ENCODE data around the gene RUFY3.

- TF ChIP-seq ZNF785 (tag by site-specific recombination; IDR thresholded peaks at IDR 0.05) = no peak
- TF ChIP-seq YY1 (tag by site-specific recombination; IDR thresholded peaks at IDR 0.05) = no peak
- no peak for TF ChIP-seq ZNF791 (tag by site-specific recombination; IDR thresholded peaks at IDR 0.05)
- TF ChIP-seq CTCF (tag by site-specific recombination; IDR thresholded peaks at IDR 0.05) = no peak
- TF ChIP-seq REST (tag by site-specific recombination; IDR thresholded peaks at IDR 0.05) = no peak
- TF ChIP-seq ZBTB44 (tag by site-specific recombination; IDR thresholded peaks at IDR 0.05) = no peak
- TF ChIP-seq ZNF26 (tag by site-specific recombination; IDR thresholded peaks at IDR 0.05) = no peak
- TF ChIP-seq ATF2 (tag by site-specific recombination; IDR thresholded peaks at IDR 0.05; ENCODE audit: low read depth) = no peak
- TF ChIP-seq ZBTB48 (tag by site-specific recombination; IDR thresholded peaks at IDR 0.05) = no peak
- no peak for TF ChIP-seq ZNF335 (tag by site-specific recombination; conservative IDR thresholded peaks at IDR 0.05)
- no peak for TF ChIP-seq MZF1 (tag by site-specific recombination; IDR thresholded peaks at IDR 0.05; ENCODE audit: borderline replicate concordance)
- TF ChIP-seq ZNF747 (tag by site-specific recombination; IDR thresholded peaks at IDR 0.05) = no peak
Measured at GRCh38 chr4:70674191-70674590, 47.6 kb upstream of the RUFY3 start.
